ENCODE measurements around the gene KCND1.

KCND1 gene

GRCh38 chrX:48969471-48969870 is 2.2 kb downstream of the KCND1 start:
- TF ChIP-seq CTCF (IDR thresholded peaks at IDR 0.05; ENCODE audit: low read depth, low read length): no peak
- no peak for DNase-seq (ENCODE audit: low read depth, low spot score)
- H3K4me3 ChIP-seq (ENCODE audit: low read depth, low read length): no peak overlapping the region
- in situ Hi-C loops (cut with HindIII; ENCODE audit: low sequenced_read_pairs): no loop called here

GRCh38 chrX:48968377-48968776 is 3.3 kb downstream of the KCND1 start:
- in situ Hi-C loops (cut with HindIII; ENCODE audit: low sequenced_read_pairs): no loop called here
- DNase-seq (ENCODE audit: low read depth, low spot score): no peak
- TF ChIP-seq CTCF (IDR thresholded peaks at IDR 0.05; ENCODE audit: low read depth, low read length): no peak
- H3K4me3 ChIP-seq (ENCODE audit: low read depth, low read length): no peak overlapping the region

- in situ Hi-C loops (cut with HindIII; ENCODE audit: low sequenced_read_pairs): no loop called here
- DNase-seq (ENCODE audit: low read depth, low spot score): peak; percentile 38
- H3K4me3 ChIP-seq (ENCODE audit: low read depth, low read length): no peak overlapping the region
- no peak for TF ChIP-seq CTCF (IDR thresholded peaks at IDR 0.05; ENCODE audit: low read depth, low read length)
Measured at GRCh38 chrX:48966796-48967579, 4.7 kb downstream of the KCND1 start.

GRCh38 chrX:48965959-48966358 is 5.7 kb downstream of the KCND1 start:
- in situ Hi-C loops (cut with HindIII; ENCODE audit: low sequenced_read_pairs): no loop called here
- no peak for TF ChIP-seq CTCF (IDR thresholded peaks at IDR 0.05; ENCODE audit: low read depth, low read length)
- no peak for DNase-seq (ENCODE audit: low read depth, low spot score)
- H3K4me3 ChIP-seq (ENCODE audit: low read depth, low read length): no peak overlapping the region

GRCh38 chrX:48961585-48962091 is 10.0 kb downstream of the KCND1 start:
- no peak overlapping the region for H3K4me3 ChIP-seq (ENCODE audit: low read depth, low read length)

GRCh38 chrX:48960291-48960690 is 11.4 kb downstream of the KCND1 start:
- in situ Hi-C loops (cut with HindIII; ENCODE audit: low sequenced_read_pairs): no loop called here
- TF ChIP-seq CTCF (IDR thresholded peaks at IDR 0.05; ENCODE audit: low read depth, low read length): no peak
- no peak for DNase-seq (ENCODE audit: low read depth, low spot score)
- no peak overlapping the region for H3K4me3 ChIP-seq (ENCODE audit: low read depth, low read length)

More at GRCh38 chrX:48961585-48962091, 10.0 kb downstream of the KCND1 start:
- in situ Hi-C loops (cut with HindIII; ENCODE audit: low sequenced_read_pairs): no loop called here
- DNase-seq (ENCODE audit: low read depth, low spot score): no peak
- TF ChIP-seq CTCF (IDR thresholded peaks at IDR 0.05; ENCODE audit: low read depth, low read length): no peak

All from astrocyte of the spinal cord (primary cell).